T-cell (primary cell): ENCODE measurements around the gene SLC25A26. TPM values are rescaled to one million over a fixed set of nuclear protein-coding genes. Genes with fewer than 3 reads are reported as not detected.
"Not testable (repeated sequence)": the region's sequence is repeated elsewhere in the genome, so short reads cannot be mapped to it uniquely, and the experiment has no call there.

Source experiments
- ATAC-seq, 4 experiments: fragments of 200-7000 bp in 3 of 4; fragments of 150-1000 bp in 1 of 4; cut with Tn5 transposase; replicated peaks in 1 of 4; 1 replicate in 3 of 4; 2 replicates in 1 of 4; pipeline ENCODE4 v1.10.0; 2021; ENCODE audit warnings: moderate library complexity in 3 of 4, mild to moderate bottlenecking in 2 of 4, moderate number of reproducible peaks in 1 of 4
- CTCF ChIA-PET, 2 donors: fragments of 300-600 bp; sonication (Branson Sonifier 250); formaldehyde crosslinking; loops; one replicate each; lab custom pipeline; 2022; ENCODE audit warnings: antibody characterized with exemption in 2 of 2; lab: Charles Lee
- POLR2A ChIA-PET, 2 donors: fragments of 300-600 bp; sonication (Branson Sonifier 250); formaldehyde crosslinking; loops; one replicate each; lab custom pipeline; 2022; ENCODE audit warnings: antibody characterized with exemption in 2 of 2; lab: Charles Lee
- DNase-seq, 35 experiments: peaks; one replicate each; pipeline versions ENCODE4 v3.0.0 to v3.0.0-alpha.2; 2013 to 2023
- H3K27ac ChIP-seq: one replicate; pipeline ENCODE4 v1.5.1; 2013; ENCODE audit warnings: low read length
- H3K27me3 ChIP-seq, 2 experiments: replicated peaks in 1 of 2; 1 replicate in 1 of 2; 2 replicates in 1 of 2; pipeline versions ENCODE4 v1.6.1 to v1.7.0; 2013; ENCODE audit warnings: low read length in 1 of 2, mixed read lengths in 1 of 2; ENCODE audit not compliant: control insufficient read depth in 2 of 2, insufficient read depth in 2 of 2; ENCODE audit errors: extremely low read depth in 1 of 2
- H3K36me3 ChIP-seq, 2 donors: 1 replicate in 1 of 2; 2 replicates in 1 of 2; pipeline versions ENCODE4 v1.6.1 to v1.7.0; 2013; ENCODE audit warnings: low read length in 1 of 2; ENCODE audit not compliant: control insufficient read depth in 2 of 2, insufficient read depth in 1 of 2; ENCODE audit errors: extremely low read depth in 1 of 2
- H3K4me1 ChIP-seq, 2 experiments: 1 replicate in 1 of 2; 2 replicates in 1 of 2; pipeline versions ENCODE4 v1.6.1 to v1.7.0; 2013; ENCODE audit warnings: low read length in 2 of 2, mixed read lengths in 1 of 2; ENCODE audit not compliant: insufficient read depth in 2 of 2, control insufficient read depth in 1 of 2; ENCODE audit errors: extremely low read depth in 1 of 2
- H3K4me3 ChIP-seq, 2 donors: 1 replicate in 1 of 2; 2 replicates in 1 of 2; pipeline versions ENCODE4 v1.5.1 to v1.7.0; 2013; ENCODE audit warnings: mild to moderate bottlenecking in 2 of 2, low read length in 1 of 2, moderate library complexity in 1 of 2; ENCODE audit not compliant: control insufficient read depth in 1 of 2; ENCODE audit errors: extremely low read depth in 1 of 2
- H3K9me3 ChIP-seq: 2 replicates; pipeline ENCODE4 v1.7.0; 2013
- H3K27ac Mint-ChIP-seq, 2 donors: one replicate each; pipeline ENCODE4 v1.8.0; 2020 to 2021; ENCODE audit warnings: mild to moderate bottlenecking in 2 of 2, mixed read lengths in 2 of 2
- H3K27me3 Mint-ChIP-seq, 2 donors: one replicate each; pipeline ENCODE4 v1.8.0; 2021 to 2022; ENCODE audit warnings: mixed read lengths in 2 of 2
- H3K36me3 Mint-ChIP-seq: one replicate; pipeline ENCODE4 v1.8.0; 2021; ENCODE audit warnings: mixed read lengths
- H3K4me1 Mint-ChIP-seq, 3 donors: one replicate each; pipeline ENCODE4 v1.8.0; 2020 to 2022; ENCODE audit warnings: mixed read lengths in 3 of 3, mild to moderate bottlenecking in 1 of 3
- H3K4me3 Mint-ChIP-seq, 3 donors: one replicate each; pipeline ENCODE4 v1.8.0; 2020 to 2022; ENCODE audit warnings: mild to moderate bottlenecking in 3 of 3, mixed read lengths in 3 of 3, moderate library complexity in 3 of 3
- H3K9me3 Mint-ChIP-seq, 3 donors: one replicate each; pipeline ENCODE4 v1.8.0; 2020 to 2022; ENCODE audit warnings: mixed read lengths in 3 of 3
- WGBS: methylation state at CpG from one replicate; pipeline ENCODE4 v1.1.5; 2013; ENCODE audit warnings: missing lambda C conversion rate; ENCODE audit not compliant: insufficient coverage; 5-methylcytosine and 5-hydroxymethylcytosine counted together
- total RNA-seq, 35 experiments: library from RNA in 6 of 35; stranded (reverse) in 6 of 35; fragments of 120-200 nt in 1 of 35; gene quantifications; one replicate each; pipeline versions ENCODE4 v1.2.1 to v1.2.4 and lab custom pipeline; 2013 to 2026

The SLC25A26 gene
- total RNA-seq, 5 donors from 2014 or later (not counting 1 experiment from before 2014, with no cell fraction given), result 16.6 to 26.9 (median 23.5) TPM

- H3K27me3 ChIP-seq, H3K27me3 Mint-ChIP-seq, H3K4me3 Mint-ChIP-seq, H3K27ac ChIP-seq, DNase-seq, H3K4me1 ChIP-seq, CTCF ChIA-PET, H3K4me3 ChIP-seq, H3K27ac Mint-ChIP-seq, POLR2A ChIA-PET, H3K9me3 ChIP-seq, ATAC-seq, H3K36me3 ChIP-seq: not testable (repeated sequence)
- peaks cover 29 to 42% (median 31%) of the 10 kb centered on the region in 3 donors for H3K4me1 Mint-ChIP-seq
- H3K9me3 Mint-ChIP-seq, result peaks cover 12 to 18% (median 18%) of the 10 kb centered on the region in 3 donors
- WGBS, result 97% methylated on average over 3 of the region's 3 CpGs
- H3K36me3 Mint-ChIP-seq, result peaks cover 55% of the 10 kb centered on the region
These were observed 200.3 kb downstream of the SLC25A26 start for GRCh38 chr3:66421144-66421543.

GRCh38 chr3:66421893-66422292 is 201.1 kb downstream of the SLC25A26 start:
- ATAC-seq, DNase-seq, H3K27me3 Mint-ChIP-seq, H3K9me3 ChIP-seq, CTCF ChIA-PET, H3K4me3 Mint-ChIP-seq, H3K27ac ChIP-seq, H3K27ac Mint-ChIP-seq, H3K4me3 ChIP-seq, H3K27me3 ChIP-seq, POLR2A ChIA-PET, H3K36me3 ChIP-seq, H3K4me1 ChIP-seq: not testable (repeated sequence)
- H3K4me1 Mint-ChIP-seq, result peaks cover 30 to 48% (median 37%) of the 10 kb centered on the region in 3 donors
- 100% methylated on average over 3 of the region's 3 CpGs for WGBS
- H3K9me3 Mint-ChIP-seq, result peaks cover 12 to 18% (median 18%) of the 10 kb centered on the region in 3 donors
- peaks cover 51% of the 10 kb centered on the region for H3K36me3 Mint-ChIP-seq

- 33% methylated on average over 1 of the region's 3 CpGs for WGBS
- no peaks in the 10 kb centered on the region for H3K36me3 ChIP-seq
- no peak overlapping the region for H3K4me3 Mint-ChIP-seq
- H3K36me3 Mint-ChIP-seq, result peaks cover 41% of the 10 kb centered on the region
- H3K27ac ChIP-seq, result no peak overlapping the region
- peaks cover 35 to 53% (median 39%) of the 10 kb centered on the region in 3 donors for H3K4me1 Mint-ChIP-seq
- H3K27me3 Mint-ChIP-seq, result no peaks in the 10 kb centered on the region
- no peak overlapping the region for H3K4me3 ChIP-seq
- no peak for DNase-seq
- ATAC-seq, result no peak
- H3K9me3 Mint-ChIP-seq, result peaks cover 12 to 18% (median 18%) of the 10 kb centered on the region in 3 donors
- H3K27ac Mint-ChIP-seq, result peak overlapping the region in 1 of 2 donors; percentile 8
- ChIA-PET CTCF (no interaction called here), POLR2A (no interaction called here)
- H3K9me3 ChIP-seq, result no peaks in the 10 kb centered on the region
- no peaks in the 10 kb centered on the region for H3K27me3 ChIP-seq
- no peaks in the 10 kb centered on the region for H3K4me1 ChIP-seq
These were observed 203.0 kb downstream of the SLC25A26 start for GRCh38 chr3:66423791-66424190.

GRCh38 chr3:66425032-66425431 is 204.2 kb downstream of the SLC25A26 start:
- Histone ChIP-seq H3K9me3 (no peaks in the 10 kb centered on the region), H3K4me1 (no peaks in the 10 kb centered on the region), H3K27ac (no peak overlapping the region), H3K4me3 (no peak overlapping the region), H3K27me3 (no peaks in the 10 kb centered on the region), H3K36me3 (no peaks in the 10 kb centered on the region)
- Mint-ChIP-seq H3K27me3 (no peaks in the 10 kb centered on the region), H3K27ac (no peak overlapping the region), H3K4me1 (peaks cover 36 to 50% (median 40%) of the 10 kb centered on the region in 3 donors), H3K4me3 (no peak overlapping the region), H3K36me3 (peaks cover 32% of the 10 kb centered on the region), H3K9me3 (peaks cover 12 to 18% (median 18%) of the 10 kb centered on the region in 3 donors)
- DNase-seq (no peak), ATAC-seq (no peak)
- ChIA-PET CTCF (interaction anchor here in 1 of 2 donors (1.0 kb wide), 1 partner anchor 17 kb away, joined by 3 read pairs; no protein-coding TSS in a partner anchor), POLR2A (no interaction called here)
- WGBS, result 94% methylated on average over 4 of the region's 5 CpGs

GRCh38 chr3:66425576-66426114 is 204.8 kb downstream of the SLC25A26 start:
- Histone ChIP-seq H3K9me3 (no peaks in the 10 kb centered on the region), H3K27me3 (no peaks in the 10 kb centered on the region), H3K4me1 (no peaks in the 10 kb centered on the region), H3K36me3 (no peaks in the 10 kb centered on the region), H3K27ac (no peak overlapping the region), H3K4me3 (no peak overlapping the region)
- Mint-ChIP-seq H3K27ac (no peak overlapping the region), H3K9me3 (peaks cover 12 to 15% (median 15%) of the 10 kb centered on the region in 3 donors), H3K27me3 (no peaks in the 10 kb centered on the region), H3K4me1 (peaks cover 31 to 47% (median 38%) of the 10 kb centered on the region in 3 donors), H3K36me3 (peaks cover 29% of the 10 kb centered on the region), H3K4me3 (no peak overlapping the region)
- no peak for DNase-seq
- no peak for ATAC-seq
- CTCF ChIA-PET, result interaction anchor here in 1 of 2 donors (1.0 kb wide), 1 partner anchor 17 kb away, joined by 3 read pairs; no protein-coding TSS in a partner anchor
- POLR2A ChIA-PET, result no interaction called here
- WGBS, result 100% methylated on average over 2 of the region's 7 CpGs

GRCh38 chr3:66426135-66426534 is 205.3 kb downstream of the SLC25A26 start:
- Histone ChIP-seq H3K4me3 (no peak overlapping the region), H3K36me3 (no peaks in the 10 kb centered on the region), H3K27me3 (no peaks in the 10 kb centered on the region), H3K27ac (no peak overlapping the region), H3K9me3 (no peaks in the 10 kb centered on the region), H3K4me1 (no peaks in the 10 kb centered on the region)
- no peaks in the 10 kb centered on the region for H3K27me3 Mint-ChIP-seq
- 71% methylated on average over 1 of the region's 1 CpG for WGBS
- peaks cover 12 to 13% (median 12%) of the 10 kb centered on the region in 3 donors for H3K9me3 Mint-ChIP-seq
- ChIA-PET CTCF (interaction anchor here in 1 of 2 donors (1.0 kb wide), 1 partner anchor 18 kb away, joined by 3 read pairs; no protein-coding TSS in a partner anchor), POLR2A (no interaction called here)
- peaks cover 28 to 49% (median 38%) of the 10 kb centered on the region in 3 donors for H3K4me1 Mint-ChIP-seq
- no peak overlapping the region for H3K4me3 Mint-ChIP-seq
- H3K36me3 Mint-ChIP-seq, result peaks cover 30% of the 10 kb centered on the region
- H3K27ac Mint-ChIP-seq, result no peak overlapping the region
- DNase-seq, result no peak
- ATAC-seq, result no peak
